Activated CD4-positive, alpha-beta T cell treated with anti-CD3 and anti-CD28 coated beads, Interleukin-2, amount 10 ng/mL, durations not matched to agents 24 days and 14 days (primary cell): ENCODE data around the gene OPA3. TPM values are rescaled to one million over a fixed set of nuclear protein-coding genes. Genes with fewer than 3 reads are reported as not detected.

Experiments
- DNase-seq: peaks from one replicate; pipeline ENCODE4 v3.0.0; 2022
- H3K27ac Mint-ChIP-seq: one replicate; pipeline ENCODE4 v1.8.0; 2022; ENCODE audit warnings: mild to moderate bottlenecking, mixed read lengths
- H3K27me3 Mint-ChIP-seq: one replicate; pipeline ENCODE4 v1.8.0; 2022; ENCODE audit warnings: mixed read lengths
- H3K36me3 Mint-ChIP-seq: one replicate; pipeline ENCODE4 v1.8.0; 2022; ENCODE audit warnings: low read depth, mild to moderate bottlenecking, mixed read lengths
- H3K4me1 Mint-ChIP-seq: one replicate; pipeline ENCODE4 v1.8.0; 2021; ENCODE audit warnings: mixed read lengths
- H3K4me3 Mint-ChIP-seq: one replicate; pipeline ENCODE4 v1.8.0; 2022; ENCODE audit warnings: mild to moderate bottlenecking, moderate library complexity, mixed read lengths
- H3K9me3 Mint-ChIP-seq: one replicate; pipeline ENCODE4 v1.8.0; 2021; ENCODE audit warnings: mixed read lengths
- intact Hi-C: fragments of 100-400 bp; cut with micrococcal nuclease; formaldehyde crosslinking; loops from one replicate; pipeline ENCODE4 v1.15.1; 2023
- total RNA-seq: library from RNA; stranded (reverse); gene quantifications from 2 replicates; pipeline ENCODE4 v1.2.3, GENCODE V29; 2022

Gene OPA3
- total RNA-seq, 1 donor from 2014 or later: 15.3 TPM

DNA sequence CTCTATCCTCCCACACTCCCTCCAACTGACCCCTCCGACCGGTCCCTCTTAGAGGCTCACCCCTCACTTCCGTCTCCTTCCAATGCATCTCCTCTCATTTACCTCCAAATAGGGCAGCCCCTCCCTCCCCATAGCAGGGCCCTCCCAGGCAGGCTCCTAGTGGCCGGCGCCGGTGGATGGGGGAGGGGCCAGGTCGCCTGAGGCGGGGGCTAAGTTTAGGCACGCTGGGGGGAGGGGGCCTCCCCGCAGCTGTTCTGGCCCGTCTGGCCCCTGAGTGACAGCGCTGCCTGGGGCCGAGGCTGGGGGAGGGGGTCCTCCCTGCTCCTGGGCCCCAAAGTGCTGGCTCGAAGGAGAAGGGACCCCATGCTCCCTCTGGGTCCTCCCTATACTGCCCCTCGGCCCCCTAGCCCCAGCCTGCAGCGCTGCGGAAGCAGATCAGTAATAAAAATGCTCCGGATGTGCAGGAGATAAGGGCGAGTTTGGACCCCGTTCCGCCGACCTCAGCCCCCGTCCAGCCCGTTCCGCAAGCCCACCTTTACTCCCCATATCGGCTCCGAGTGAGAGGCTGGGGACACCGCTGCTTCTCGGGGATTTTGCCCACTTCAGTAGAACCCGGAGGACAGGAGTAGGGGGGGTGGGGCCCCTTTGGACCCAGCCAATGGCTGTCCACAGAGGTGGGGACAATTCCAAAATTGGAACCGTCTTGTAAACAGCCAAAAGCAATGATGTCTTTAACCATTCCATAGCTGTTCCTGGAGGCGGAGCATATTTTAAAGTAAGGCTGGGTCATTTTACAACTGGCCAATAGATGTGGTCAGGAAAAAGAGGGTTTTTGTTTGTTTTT, 91.8 kb downstream of the OPA3 start:
- intact Hi-C loops: loop anchor here (1.0 kb wide), 1 partner anchor 65 kb away; no protein-coding TSS in a partner anchor
- H3K4me1 Mint-ChIP-seq: peaks cover 20% of the 10 kb centered on the region
- DNase-seq: peak; percentile 78

DNA sequence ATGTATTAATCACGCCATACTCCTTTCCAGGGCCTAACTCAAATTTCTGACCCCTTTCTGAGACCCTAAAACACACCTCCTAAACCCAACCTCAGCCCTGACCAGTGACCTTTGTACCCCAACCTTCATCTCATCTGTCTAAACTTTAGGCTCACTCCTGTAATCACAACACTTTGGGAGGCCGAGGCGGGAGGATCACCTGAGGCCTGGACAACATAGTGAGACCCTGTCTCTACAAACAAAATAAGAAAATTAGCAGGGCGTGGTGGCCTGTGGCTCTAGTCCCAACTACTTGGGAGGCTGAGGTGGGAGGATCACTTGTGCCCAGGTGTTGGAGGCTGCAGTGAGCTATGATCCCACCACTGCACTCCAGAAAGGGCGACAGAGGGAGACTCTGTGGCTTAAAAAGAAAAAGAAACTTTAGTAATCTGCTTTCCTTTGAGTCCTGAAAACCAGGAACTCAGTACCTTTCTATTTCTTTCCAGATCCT, 92.4 kb downstream of the OPA3 start:
- Mint-ChIP-seq H3K27me3 (peaks cover 18% of the 10 kb centered on the region), H3K36me3 (peaks cover 2% of the 10 kb centered on the region), H3K4me1 (peaks cover 17% of the 10 kb centered on the region), H3K27ac (no peak overlapping the region), H3K9me3 (no peaks in the 10 kb centered on the region), H3K4me3 (peak overlapping the region; percentile 82)
- no peak for DNase-seq
- intact Hi-C loops: no loop called here

More for the DNA sequence above, 91.8 kb downstream of the OPA3 start:
- peak overlapping the region; percentile 43 for H3K27ac Mint-ChIP-seq
- peaks cover 3% of the 10 kb centered on the region for H3K36me3 Mint-ChIP-seq
- no peaks in the 10 kb centered on the region for H3K9me3 Mint-ChIP-seq
- peaks cover 21% of the 10 kb centered on the region for H3K27me3 Mint-ChIP-seq
- H3K4me3 Mint-ChIP-seq: peak overlapping the region; percentile 82

DNA sequence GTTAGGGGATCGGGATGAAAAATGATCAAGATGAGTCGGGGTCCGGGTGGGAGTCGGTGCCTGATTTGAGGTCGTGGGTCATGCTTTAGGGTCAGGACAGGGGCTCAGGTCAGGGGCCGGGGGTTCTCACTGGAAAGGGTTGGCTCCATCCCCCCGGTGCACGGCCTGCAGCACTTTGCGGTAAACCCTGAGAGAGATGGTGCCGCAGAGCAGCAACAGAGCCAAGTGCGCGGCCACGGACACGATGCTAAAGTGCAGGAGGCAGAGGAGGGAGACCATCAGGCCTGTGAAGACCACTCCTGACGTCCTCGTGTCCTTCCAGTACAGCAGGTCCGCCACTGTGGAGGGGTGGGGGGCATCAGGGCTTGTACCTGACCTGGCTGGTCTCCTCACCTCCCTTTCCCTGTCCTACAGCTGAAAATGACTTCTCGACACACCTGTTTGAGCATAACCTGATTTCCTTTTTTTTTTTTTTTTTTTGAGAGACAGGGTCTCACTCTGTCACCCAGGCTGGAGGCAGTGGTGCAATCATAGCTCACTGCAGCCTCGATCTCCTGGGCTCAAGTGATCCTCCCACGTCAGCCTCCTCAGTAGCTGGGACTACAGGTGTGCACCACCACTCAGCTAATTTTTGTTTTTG, 95.3 kb downstream of the OPA3 start:
- intact Hi-C loops: no loop called here

GRCh38 chr19:45488708-45489107, 95.9 kb downstream of the OPA3 start:
- H3K27me3 Mint-ChIP-seq: peaks cover 5% of the 10 kb centered on the region
- H3K27ac Mint-ChIP-seq: no peak overlapping the region
- no peaks in the 10 kb centered on the region for H3K36me3 Mint-ChIP-seq
- H3K4me1 Mint-ChIP-seq: peaks cover 22% of the 10 kb centered on the region
- no peak for DNase-seq
- H3K4me3 Mint-ChIP-seq: no peak overlapping the region
- H3K9me3 Mint-ChIP-seq: no peaks in the 10 kb centered on the region
- intact Hi-C loops: no loop called here

More for the DNA sequence above, 95.3 kb downstream of the OPA3 start:
- no peak for DNase-seq
- Mint-ChIP-seq H3K4me3 (no peak overlapping the region), H3K9me3 (no peaks in the 10 kb centered on the region), H3K27me3 (peaks cover 5% of the 10 kb centered on the region), H3K36me3 (no peaks in the 10 kb centered on the region), H3K27ac (no peak overlapping the region), H3K4me1 (peaks cover 19% of the 10 kb centered on the region)

DNA sequence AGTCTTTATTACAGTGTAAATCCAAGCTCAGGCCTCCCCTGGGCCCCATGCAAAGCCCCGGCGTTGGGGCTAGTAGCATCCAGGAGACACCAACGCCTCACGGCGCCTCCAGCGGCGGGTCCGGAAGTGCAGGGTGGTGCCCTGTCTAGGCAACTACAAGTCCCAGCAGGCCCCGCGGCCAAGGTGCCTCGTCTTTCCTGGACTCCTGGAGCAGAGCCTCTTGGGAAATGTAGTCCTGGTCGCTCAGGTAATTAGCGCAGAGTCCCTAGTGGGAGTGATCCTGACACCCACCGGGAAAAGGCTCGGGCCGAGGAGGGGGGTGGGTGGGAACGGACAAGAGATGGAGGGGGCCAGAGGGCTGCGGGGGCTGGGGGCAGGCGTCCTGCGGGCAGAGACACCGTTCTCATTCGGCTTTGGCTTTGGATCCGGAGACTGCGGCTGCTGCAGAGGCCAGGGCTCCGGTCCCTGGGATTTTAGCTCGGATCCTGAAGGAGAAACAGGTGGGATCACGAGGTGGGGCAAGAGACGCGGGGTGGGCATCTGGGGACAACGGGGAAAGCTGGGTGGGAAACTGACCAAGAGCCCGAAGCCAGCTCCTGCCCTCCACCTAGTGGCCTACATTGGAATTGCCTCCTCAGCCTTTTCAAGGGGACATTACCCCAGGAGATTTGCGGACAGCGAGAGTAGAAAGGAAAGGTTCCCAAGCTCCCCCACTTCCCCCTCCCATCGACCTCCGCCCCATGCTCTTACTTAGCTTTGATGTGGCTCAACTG, 99.1 kb downstream of the OPA3 start:
- peaks cover 14% of the 10 kb centered on the region for H3K4me1 Mint-ChIP-seq
- H3K9me3 Mint-ChIP-seq: no peaks in the 10 kb centered on the region
- peak overlapping the region; percentile 78 for H3K27ac Mint-ChIP-seq
- DNase-seq: peak; percentile 99
- no peaks in the 10 kb centered on the region for H3K36me3 Mint-ChIP-seq
- intact Hi-C loops: no loop called here
- peaks cover 5% of the 10 kb centered on the region for H3K27me3 Mint-ChIP-seq
- peak overlapping the region; percentile 94 for H3K4me3 Mint-ChIP-seq

DNA sequence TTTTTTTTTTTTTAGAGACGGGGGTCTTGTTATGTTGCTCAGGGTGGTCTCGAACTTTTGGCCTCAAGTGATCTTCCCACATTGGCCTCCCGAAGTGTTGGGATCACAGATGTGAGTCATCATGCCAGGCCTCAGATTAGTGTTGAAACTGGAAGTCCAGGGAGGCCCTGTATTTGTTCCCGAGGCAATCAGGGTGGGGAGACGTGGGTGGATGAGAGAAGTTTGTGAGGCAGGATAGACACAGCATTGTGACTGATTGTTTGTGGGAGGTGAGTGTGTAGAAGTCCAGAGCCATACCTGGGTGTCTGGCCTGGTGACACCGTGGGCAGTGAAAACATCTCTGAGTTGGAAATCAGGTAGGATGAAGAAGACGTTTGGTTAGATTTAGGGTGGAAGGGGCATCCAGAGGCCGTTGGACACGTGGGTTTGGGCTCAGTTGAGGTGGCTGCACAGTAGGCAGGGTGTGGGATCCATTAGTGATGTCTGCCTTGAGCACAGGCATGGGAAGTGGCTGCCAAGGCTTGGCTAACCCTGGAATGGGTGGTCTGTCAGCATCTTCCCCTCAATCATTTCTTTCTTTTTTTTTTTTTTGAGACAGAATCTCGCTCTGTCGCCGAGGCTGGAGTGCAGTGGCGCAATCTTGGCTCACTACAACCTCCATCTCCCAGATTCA, 100.2 kb downstream of the OPA3 start:
- H3K9me3 Mint-ChIP-seq: no peaks in the 10 kb centered on the region
- H3K4me1 Mint-ChIP-seq: peaks cover 17% of the 10 kb centered on the region
- intact Hi-C loops: no loop called here
- H3K27me3 Mint-ChIP-seq: peaks cover 5% of the 10 kb centered on the region
- peak overlapping the region; percentile 4 for H3K4me3 Mint-ChIP-seq
- no peak overlapping the region for H3K27ac Mint-ChIP-seq
- no peaks in the 10 kb centered on the region for H3K36me3 Mint-ChIP-seq
- no peak for DNase-seq

DNA sequence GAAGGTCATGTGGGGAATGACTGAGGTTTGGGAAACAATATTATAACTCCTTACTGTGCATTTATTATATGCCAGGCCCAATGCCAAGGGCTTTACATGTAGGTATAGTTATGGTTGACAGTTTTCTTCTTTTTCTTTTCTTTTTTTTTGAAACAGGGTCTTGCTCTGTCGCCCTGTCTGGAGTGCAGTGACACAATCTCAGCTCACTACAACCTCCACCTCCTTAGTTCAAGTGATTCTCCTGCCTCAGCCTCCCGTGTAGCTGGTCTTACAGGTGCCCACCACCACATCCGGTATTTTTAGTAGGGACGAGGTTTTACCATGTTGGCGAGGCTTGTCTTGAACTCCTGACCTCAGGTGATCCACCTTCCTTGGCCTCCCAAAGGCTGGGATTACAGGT, 101.6 kb downstream of the OPA3 start:
- no peak for DNase-seq
- Mint-ChIP-seq H3K27me3 (peaks cover 5% of the 10 kb centered on the region), H3K4me3 (no peak overlapping the region), H3K4me1 (peaks cover 25% of the 10 kb centered on the region), H3K36me3 (no peaks in the 10 kb centered on the region), H3K9me3 (no peaks in the 10 kb centered on the region), H3K27ac (no peak overlapping the region)
- intact Hi-C loops: no loop called here

DNA sequence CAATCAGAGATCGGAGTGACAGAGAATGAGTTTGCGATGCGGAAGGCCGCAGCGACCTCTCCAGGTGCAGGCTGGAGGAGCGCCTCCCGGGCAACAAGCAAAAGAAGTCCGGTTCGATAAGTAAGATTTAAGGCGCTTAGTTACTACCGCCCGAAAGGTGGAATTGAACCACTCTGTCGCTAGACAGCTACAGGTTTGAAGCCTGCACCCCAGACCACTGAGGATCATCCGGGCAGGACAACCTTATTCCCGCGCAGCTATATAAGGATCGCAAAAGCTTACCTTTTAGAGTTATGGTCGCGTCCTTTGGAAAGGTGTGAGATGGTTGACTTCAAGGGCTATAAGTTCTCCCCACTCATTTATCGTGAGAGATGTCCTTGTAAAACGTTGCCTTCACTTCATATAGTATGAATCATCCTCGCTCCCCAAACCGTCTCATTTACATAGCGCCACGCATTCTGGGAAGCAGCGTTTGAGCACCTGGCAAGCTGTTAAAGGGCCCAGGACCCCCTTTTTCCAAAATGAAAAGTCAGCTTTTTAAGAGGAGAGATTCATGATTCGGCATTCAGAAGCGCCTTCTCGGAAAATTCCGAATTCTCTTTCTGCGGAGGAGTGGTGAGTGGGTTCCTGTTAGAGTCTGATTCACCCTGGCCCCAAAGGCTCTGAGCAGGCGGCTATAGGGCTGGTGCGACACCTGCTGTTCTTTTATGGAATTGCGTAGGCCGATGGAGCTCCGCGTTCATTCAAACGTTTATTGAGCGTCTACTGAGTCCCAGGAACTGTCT, 106.0 kb downstream of the OPA3 start:
- Mint-ChIP-seq H3K27me3 (peaks cover 32% of the 10 kb centered on the region), H3K36me3 (peaks cover 6% of the 10 kb centered on the region)
- intact Hi-C loops: loop anchor here (1.0 to 2.0 kb wide), 7 partner anchors 9 to 165 kb away; partner anchors contain the start of genes POLR1G and VASP

DNA sequence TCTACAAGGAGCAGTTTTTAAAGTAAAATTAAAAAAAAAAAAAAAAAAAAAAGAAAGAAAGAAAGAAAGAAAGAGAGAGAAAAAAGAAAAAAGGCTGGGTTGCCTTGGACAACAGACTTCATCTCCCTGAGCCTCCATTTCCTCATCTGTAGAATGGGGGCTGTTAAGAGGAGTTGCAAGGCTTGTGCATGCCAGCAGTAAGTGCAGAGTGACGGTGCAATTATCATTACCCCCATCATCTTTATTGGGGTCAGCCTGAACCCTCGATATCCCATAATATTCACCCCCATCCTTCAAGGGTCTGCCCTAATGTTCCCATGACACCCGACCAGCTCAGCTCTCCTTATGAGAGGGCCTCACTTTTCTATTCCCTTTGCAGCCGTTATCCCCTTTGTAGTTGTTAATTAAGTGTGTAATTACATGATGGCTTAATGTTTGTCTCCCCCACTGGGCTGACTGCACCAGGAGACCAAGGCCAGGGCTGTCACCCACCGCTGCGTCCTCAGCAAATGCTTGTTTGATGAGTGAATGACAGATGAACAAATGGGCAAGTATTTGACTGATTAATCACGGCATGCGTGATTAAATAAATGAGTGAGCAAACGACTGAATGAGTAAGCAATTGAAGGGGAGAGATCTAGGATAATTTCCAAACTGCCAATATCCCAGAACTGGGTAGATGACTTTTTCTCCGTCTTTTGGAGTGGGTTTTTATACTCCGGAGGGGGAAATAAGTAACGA, 106.7 kb downstream of the OPA3 start:
- peak overlapping the region; percentile 68 for H3K4me3 Mint-ChIP-seq
- intact Hi-C loops: loop anchor here (1.0 to 2.0 kb wide), 6 partner anchors 9 to 165 kb away; partner anchors contain the start of genes POLR1G and VASP
- peaks cover 12% of the 10 kb centered on the region for H3K36me3 Mint-ChIP-seq
- peak; percentile 76 for DNase-seq
- H3K27me3 Mint-ChIP-seq: peaks cover 38% of the 10 kb centered on the region
- peaks cover 30% of the 10 kb centered on the region for H3K4me1 Mint-ChIP-seq
- H3K27ac Mint-ChIP-seq: peak overlapping the region; percentile 91
- no peaks in the 10 kb centered on the region for H3K9me3 Mint-ChIP-seq

More for the DNA sequence above, 106.0 kb downstream of the OPA3 start:
- Mint-ChIP-seq H3K9me3 (no peaks in the 10 kb centered on the region), H3K27ac (peak overlapping the region; percentile 91), H3K4me3 (peak overlapping the region; percentile 68), H3K4me1 (peaks cover 29% of the 10 kb centered on the region)
- DNase-seq: peak; percentile 97

Other genes starting within 250 kb of the OPA3 start
- gene KLC3, start 244.1 kb downstream of the OPA3 start, total RNA-seq: not detected in 2 replicates
- gene ERCC2, start 214.2 kb downstream of the OPA3 start, total RNA-seq: 30.9 and 33.6 TPM in 2 replicates
- 12.7 and 13.4 TPM in 2 replicates for gene PPP1R13L, start 179.7 kb downstream of the OPA3 start, total RNA-seq
- gene POLR1G, start 178.2 kb downstream of the OPA3 start, total RNA-seq: 25.3 and 26.5 TPM in 2 replicates
- 123 and 124 TPM in 2 replicates for gene ERCC1, start 160.9 kb downstream of the OPA3 start, total RNA-seq
- gene FOSB, start 116.8 kb downstream of the OPA3 start, total RNA-seq: 11.3 TPM in 2 replicates
- 2.6 and 2.8 TPM in 2 replicates for gene RTN2, start 87.8 kb downstream of the OPA3 start, total RNA-seq
- gene PPM1N, start 86.4 kb downstream of the OPA3 start, total RNA-seq: 1.3 and 1.9 TPM in 2 replicates
- 215 and 219 TPM in 2 replicates for gene VASP, start 77.3 kb downstream of the OPA3 start, total RNA-seq
- gene GPR4, start 17.4 kb upstream of the OPA3 start, total RNA-seq: not detected in 2 replicates
- gene EML2, start 54.6 kb upstream of the OPA3 start, total RNA-seq: 157 and 180 TPM in 2 replicates
- gene GIPR, start 83.4 kb upstream of the OPA3 start, total RNA-seq: 4.2 and 5.8 TPM in 2 replicates
- 810 and 849 TPM in 2 replicates for gene SNRPD2, start 107.2 kb upstream of the OPA3 start, total RNA-seq
- gene QPCTL, start 107.9 kb upstream of the OPA3 start, total RNA-seq: 16.7 and 20.9 TPM in 2 replicates
- gene FBXO46, start 146.1 kb upstream of the OPA3 start, total RNA-seq: 34.2 and 34.7 TPM in 2 replicates
- gene MEIOSIN, start 148.6 kb upstream of the OPA3 start, total RNA-seq: not detected in 2 replicates
- 4.3 and 4.8 TPM in 2 replicates for gene SIX5, start 184.4 kb upstream of the OPA3 start, total RNA-seq
- 16.9 and 19.7 TPM in 2 replicates for gene DMPK, start 197.7 kb upstream of the OPA3 start, total RNA-seq
- gene DMWD, start 208.0 kb upstream of the OPA3 start, total RNA-seq: 49.6 and 50.7 TPM in 2 replicates
- gene RSPH6A, start 230.5 kb upstream of the OPA3 start, total RNA-seq: 0.35 and 0.38 TPM in 2 replicates